Measurements from ENCODE around the gene SCD5.

DNA sequence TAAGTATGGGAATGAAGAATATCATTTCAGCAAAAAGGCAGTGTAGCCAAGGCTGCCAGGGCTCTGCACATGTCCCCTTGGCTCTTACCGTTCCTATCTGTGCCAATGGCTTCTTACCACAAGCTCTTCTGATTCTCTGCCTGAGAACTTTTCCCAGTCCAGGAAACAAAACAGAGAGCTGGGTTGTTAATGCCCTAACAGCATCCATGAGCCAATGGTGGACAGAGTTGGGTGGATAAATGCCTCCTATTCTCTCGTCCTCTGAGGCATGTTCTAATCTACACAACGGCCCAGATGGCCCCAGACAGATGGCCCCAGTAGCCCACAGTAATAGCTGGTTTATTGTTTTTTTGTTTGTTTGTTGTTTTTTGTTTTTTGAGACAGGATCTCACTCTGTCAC, 28.0 kb downstream of the SCD5 start:
- TF ChIP-seq, protein P1, sequence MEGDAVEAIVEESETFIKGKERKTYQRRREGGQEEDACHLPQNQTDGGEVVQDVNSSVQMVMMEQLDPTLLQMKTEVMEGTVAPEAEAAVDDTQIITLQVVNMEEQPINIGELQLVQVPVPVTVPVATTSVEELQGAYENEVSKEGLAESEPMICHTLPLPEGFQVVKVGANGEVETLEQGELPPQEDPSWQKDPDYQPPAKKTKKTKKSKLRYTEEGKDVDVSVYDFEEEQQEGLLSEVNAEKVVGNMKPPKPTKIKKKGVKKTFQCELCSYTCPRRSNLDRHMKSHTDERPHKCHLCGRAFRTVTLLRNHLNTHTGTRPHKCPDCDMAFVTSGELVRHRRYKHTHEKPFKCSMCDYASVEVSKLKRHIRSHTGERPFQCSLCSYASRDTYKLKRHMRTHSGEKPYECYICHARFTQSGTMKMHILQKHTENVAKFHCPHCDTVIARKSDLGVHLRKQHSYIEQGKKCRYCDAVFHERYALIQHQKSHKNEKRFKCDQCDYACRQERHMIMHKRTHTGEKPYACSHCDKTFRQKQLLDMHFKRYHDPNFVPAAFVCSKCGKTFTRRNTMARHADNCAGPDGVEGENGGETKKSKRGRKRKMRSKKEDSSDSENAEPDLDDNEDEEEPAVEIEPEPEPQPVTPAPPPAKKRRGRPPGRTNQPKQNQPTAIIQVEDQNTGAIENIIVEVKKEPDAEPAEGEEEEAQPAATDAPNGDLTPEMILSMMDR (IDR thresholded peaks at IDR 0.05) = no peak
- TF ChIP-seq POLR2AphosphoS5 (IDR thresholded peaks at IDR 0.05) = no peak

Data from prostate gland (tissue), 2 donors.